Measurements from ENCODE around the gene JADE1. TPM values are rescaled to one million over a fixed set of nuclear protein-coding genes. Genes with fewer than 3 reads are reported as not detected.
A peak's percentile ranks its signal among the peaks of the same experiment; 100 is the strongest.

The JADE1 gene
- total and polyA plus RNA-seq, 4 donors, result 5.0 to 17.6 (median 10.5) TPM

DNA sequence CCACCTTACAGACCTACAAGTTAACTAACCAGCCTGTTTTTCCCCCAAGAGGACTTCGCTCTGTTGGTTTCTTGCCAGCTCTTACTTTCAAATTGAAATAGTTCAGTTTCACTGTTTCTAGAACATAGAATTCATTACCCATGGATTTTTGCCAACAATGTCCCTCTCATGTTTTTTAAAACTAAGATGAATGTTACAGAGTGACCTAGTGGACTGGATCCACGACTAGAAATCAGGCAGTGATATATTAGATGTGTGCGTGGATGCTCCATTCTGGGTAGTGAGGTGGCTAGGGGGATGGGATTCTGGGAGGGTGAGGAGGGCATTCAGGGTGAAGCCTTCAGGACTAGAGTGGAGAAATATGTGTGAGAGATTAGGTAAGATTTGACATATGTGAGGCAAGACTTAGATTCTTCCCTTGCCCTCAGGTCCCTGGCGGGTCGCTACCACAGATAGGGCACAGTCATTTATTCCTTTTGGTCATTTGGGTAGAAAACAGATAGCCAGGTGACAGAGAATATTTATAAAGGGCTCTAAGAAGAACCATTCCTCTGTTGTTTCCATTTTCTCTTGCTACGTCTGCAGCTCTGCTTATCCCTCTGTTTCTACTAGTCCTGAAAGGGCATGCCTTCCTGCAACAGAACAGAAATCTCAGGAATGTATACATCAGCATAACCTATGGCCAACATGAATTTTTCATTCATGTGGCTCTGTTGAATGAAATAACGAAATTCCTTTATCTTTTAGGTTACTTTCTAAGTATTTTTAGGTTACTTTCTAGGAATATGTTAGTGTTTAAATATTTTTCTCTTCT, 15.4 kb upstream of the JADE1 start:
- Histone ChIP-seq H3K4me1 (ENCODE audit: control insufficient read depth in 4 of 4, insufficient read depth in 4 of 4, low read length in 3 of 4) (peaks cover 2 to 10% (median 9%) of the 10 kb centered on the region in 4 donors), H3K4me3 (ENCODE audit: low read depth in 1 of 3, low read length in 3 of 3) (peak overlapping the region in 2 of 3 donors; percentile 0 to 18), H3K27ac (ENCODE audit: low read depth in 1 of 2, low read length in 2 of 2) (peak overlapping the region in 1 of 2 donors; percentile 43), H3K27me3 (ENCODE audit: control insufficient read depth in 4 of 4, insufficient read depth in 4 of 4, low read length in 3 of 4) (no peaks in the 10 kb centered on the region), H3K36me3 (ENCODE audit: control insufficient read depth in 4 of 4, insufficient read depth in 3 of 4, low read depth in 1 of 4, low read length in 3 of 4) (no peaks in the 10 kb centered on the region), H3K9me3 (ENCODE audit: control insufficient read depth in 4 of 4, low read length in 3 of 4) (no peaks in the 10 kb centered on the region), H3K9ac (ENCODE audit: low read depth in 1 of 2, low read length in 2 of 2) (no peak overlapping the region)
- WGBS, result 44% methylated on average over 7 of the region's 7 CpGs
- no peak for DNase-seq (ENCODE audit: low spot score)
- TF ChIP-seq SP1 (IDR thresholded peaks at IDR 0.05), result peak; percentile 81
- TF ChIP-seq RXRA (IDR thresholded peaks at IDR 0.05), result peak; percentile 87 to 98
- TF ChIP-seq MAX (IDR thresholded peaks at IDR 0.05), result no peak
- TF ChIP-seq HNF4A (conservative IDR thresholded peaks at IDR 0.05), result peak; percentile 55 to 79
- TF ChIP-seq JUND (IDR thresholded peaks at IDR 0.05), result peak; percentile 69 to 74
- no peak for TF ChIP-seq EGR1 (IDR thresholded peaks at IDR 0.05; ENCODE audit: low read depth in 2 of 2)
- no peak for TF ChIP-seq FOXA1 (IDR thresholded peaks at IDR 0.05)
- peak; percentile 36 for TF ChIP-seq ATF3 (IDR thresholded peaks at IDR 0.05)
- peak; percentile 29 to 41 for TF ChIP-seq RAD21 (IDR thresholded peaks at IDR 0.05)
- TF ChIP-seq TAF1 (conservative IDR thresholded peaks at IDR 0.05), result no peak
- TF ChIP-seq, protein P1, sequence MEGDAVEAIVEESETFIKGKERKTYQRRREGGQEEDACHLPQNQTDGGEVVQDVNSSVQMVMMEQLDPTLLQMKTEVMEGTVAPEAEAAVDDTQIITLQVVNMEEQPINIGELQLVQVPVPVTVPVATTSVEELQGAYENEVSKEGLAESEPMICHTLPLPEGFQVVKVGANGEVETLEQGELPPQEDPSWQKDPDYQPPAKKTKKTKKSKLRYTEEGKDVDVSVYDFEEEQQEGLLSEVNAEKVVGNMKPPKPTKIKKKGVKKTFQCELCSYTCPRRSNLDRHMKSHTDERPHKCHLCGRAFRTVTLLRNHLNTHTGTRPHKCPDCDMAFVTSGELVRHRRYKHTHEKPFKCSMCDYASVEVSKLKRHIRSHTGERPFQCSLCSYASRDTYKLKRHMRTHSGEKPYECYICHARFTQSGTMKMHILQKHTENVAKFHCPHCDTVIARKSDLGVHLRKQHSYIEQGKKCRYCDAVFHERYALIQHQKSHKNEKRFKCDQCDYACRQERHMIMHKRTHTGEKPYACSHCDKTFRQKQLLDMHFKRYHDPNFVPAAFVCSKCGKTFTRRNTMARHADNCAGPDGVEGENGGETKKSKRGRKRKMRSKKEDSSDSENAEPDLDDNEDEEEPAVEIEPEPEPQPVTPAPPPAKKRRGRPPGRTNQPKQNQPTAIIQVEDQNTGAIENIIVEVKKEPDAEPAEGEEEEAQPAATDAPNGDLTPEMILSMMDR (IDR thresholded peaks at IDR 0.05; ENCODE audit: low read depth, low read length, missing input control), result peak; percentile 1
- no peak for TF ChIP-seq GABPA (IDR thresholded peaks at IDR 0.05 in 1 of 2, conservative IDR thresholded peaks at IDR 0.05 in 1 of 2)
- TF ChIP-seq FOXA2 (IDR thresholded peaks at IDR 0.05), result no peak
- peak; percentile 49 for TF ChIP-seq HNF4G (IDR thresholded peaks at IDR 0.05)
- no peak for TF ChIP-seq YY1 (IDR thresholded peaks at IDR 0.05)
- TF ChIP-seq ZBTB33 (IDR thresholded peaks at IDR 0.05), result no peak
- TF ChIP-seq NR2F2 (IDR thresholded peaks at IDR 0.05), result no peak
- TF ChIP-seq, protein P2, sequence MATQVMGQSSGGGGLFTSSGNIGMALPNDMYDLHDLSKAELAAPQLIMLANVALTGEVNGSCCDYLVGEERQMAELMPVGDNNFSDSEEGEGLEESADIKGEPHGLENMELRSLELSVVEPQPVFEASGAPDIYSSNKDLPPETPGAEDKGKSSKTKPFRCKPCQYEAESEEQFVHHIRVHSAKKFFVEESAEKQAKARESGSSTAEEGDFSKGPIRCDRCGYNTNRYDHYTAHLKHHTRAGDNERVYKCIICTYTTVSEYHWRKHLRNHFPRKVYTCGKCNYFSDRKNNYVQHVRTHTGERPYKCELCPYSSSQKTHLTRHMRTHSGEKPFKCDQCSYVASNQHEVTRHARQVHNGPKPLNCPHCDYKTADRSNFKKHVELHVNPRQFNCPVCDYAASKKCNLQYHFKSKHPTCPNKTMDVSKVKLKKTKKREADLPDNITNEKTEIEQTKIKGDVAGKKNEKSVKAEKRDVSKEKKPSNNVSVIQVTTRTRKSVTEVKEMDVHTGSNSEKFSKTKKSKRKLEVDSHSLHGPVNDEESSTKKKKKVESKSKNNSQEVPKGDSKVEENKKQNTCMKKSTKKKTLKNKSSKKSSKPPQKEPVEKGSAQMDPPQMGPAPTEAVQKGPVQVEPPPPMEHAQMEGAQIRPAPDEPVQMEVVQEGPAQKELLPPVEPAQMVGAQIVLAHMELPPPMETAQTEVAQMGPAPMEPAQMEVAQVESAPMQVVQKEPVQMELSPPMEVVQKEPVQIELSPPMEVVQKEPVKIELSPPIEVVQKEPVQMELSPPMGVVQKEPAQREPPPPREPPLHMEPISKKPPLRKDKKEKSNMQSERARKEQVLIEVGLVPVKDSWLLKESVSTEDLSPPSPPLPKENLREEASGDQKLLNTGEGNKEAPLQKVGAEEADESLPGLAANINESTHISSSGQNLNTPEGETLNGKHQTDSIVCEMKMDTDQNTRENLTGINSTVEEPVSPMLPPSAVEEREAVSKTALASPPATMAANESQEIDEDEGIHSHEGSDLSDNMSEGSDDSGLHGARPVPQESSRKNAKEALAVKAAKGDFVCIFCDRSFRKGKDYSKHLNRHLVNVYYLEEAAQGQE (IDR thresholded peaks at IDR 0.05), result no peak
